Fibroblast of skin of back (primary cell): ENCODE results near the gene PSMB2.
A peak's percentile ranks its signal among the peaks of the same experiment; 100 is the strongest.

Experiments used
- DNase-seq: peaks from one replicate; pipeline ENCODE4 v3.0.0-alpha.2; 2013

PSMB2 gene

DNA sequence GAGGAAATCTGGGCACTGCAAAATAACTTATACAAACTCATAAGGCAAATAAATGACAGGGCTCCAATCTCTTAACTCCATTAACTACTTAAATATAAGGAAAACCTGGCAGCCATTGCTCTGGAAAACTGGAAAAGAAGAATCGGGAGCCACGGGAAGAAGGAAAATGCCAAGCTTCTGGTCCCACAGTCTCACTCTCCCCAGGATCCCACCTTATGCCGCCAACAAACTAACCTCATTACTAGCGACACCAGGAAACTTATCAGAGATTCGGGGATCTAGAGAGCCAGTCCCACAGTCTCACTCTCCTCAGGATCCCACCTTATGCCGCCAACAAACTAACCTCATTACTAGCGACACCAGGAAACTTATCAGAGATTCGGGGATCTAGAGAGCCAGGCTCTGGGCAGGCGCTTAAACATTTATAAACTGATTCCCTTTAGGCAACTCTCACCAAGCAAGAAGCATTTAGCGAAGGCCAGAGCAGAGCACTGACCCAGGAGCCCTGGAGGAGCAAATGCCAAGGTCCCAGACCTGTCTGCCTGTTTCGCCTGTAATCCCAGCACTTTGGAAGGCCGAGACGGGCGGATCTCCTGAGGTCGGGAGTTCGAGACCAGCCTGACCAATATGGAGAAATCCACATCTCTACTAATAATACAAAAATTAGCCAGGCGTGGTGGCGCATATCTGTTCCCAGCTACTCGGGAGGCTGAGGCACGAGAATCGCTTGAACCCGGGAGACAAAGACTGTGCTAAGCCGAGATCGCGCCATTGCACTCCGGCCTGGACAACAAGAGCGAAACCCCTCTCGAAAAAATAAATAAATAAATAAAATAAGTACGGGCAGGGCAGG lies 720 bp downstream of the PSMB2 start:
- DNase-seq, result no peak

DNA sequence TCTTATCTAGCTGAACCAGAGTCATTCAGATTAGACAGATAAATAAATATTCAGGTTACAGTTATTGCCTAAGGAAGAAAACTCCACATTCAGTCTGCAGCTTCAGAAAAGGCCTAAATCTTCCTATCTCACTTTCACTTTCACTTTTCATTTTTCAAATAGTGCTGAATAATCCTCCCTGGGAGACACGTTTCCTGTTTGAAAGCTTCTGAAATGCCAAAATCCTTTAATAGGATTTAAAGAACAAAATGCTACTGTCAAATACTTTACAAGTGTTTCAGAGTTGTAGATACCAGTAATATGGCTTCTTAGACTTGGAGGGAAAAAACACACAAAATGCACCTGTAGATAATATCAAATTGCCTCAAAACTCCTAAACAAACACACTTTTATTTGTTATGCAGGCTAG lies 3.9 kb downstream of the PSMB2 start:
- peak; percentile 53 for DNase-seq

DNA sequence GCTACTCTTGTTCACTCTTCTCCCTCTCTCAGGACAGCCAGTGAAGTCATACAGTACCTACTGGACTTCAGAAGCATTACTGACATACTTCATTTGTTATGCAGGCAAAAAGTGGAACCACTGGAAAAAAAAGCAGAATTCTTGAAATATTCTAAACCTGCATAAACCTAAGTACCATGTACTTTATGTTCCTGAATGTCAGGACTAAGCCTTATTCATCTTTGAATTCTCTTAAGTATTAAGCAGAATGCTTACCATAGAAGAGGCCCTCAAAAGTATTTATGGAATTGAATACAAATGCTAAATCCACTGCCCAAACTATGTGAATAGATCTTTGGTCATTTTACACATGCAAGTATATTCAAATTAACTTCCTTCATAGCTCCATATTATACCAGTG lies 7.8 kb downstream of the PSMB2 start:
- DNase-seq, result no peak

DNA sequence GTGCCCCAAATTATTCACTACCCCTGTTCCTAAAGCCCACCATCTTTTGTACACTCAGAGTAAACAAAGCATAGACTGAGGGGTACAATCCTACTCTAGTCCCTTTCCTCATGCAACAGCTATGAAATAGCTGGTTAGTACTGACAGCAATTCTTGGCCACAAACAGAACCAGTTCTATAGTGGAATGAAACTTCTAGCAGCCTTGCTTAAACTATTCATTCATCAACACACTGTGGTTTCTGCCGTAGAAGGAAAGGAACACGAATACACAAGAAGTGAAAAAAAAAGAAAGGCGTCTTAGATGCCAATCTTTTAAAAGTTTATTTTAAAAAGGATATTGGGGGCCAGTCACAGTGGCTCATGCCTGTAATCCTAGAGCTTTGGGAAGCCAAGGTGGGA lies 9.9 kb downstream of the PSMB2 start:
- DNase-seq, result no peak

DNA sequence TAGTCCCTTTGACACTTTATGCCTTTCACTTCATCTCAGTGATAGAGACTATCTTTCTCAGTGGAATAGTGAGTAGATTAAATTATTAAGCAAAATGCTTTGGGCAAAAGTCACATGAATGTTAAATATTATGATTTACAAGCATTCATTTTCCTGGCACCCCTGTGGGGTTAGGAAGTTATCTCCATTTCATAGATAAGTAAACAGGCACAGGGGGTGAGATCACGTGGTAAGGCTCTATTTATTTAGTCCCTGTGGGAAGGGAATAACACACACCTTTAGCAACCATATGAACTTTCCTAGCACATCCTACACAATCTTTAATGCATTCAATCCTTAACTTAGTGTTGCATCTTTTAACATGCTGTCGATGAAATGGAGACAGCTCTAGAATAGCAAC lies 12.3 kb downstream of the PSMB2 start:
- DNase-seq, result no peak

DNA sequence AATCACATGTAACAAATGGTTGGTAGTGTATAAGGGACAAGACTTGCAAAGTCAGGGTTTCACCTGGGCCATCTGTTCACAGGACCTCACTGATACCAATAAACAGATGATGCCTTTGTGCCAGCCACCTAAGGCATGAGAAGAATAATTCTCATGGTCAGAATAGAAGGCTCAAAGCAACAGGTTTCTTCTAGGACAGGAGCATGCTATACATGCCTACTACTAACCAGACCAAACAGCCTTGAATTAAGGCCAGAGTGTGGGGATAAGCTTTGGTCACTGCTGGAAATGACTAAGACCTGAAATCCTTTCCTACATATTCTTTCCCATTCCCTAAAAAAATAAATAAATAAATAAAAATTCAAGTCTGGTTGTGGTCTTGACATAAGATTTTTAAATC lies 17.5 kb downstream of the PSMB2 start:
- DNase-seq, result no peak

DNA sequence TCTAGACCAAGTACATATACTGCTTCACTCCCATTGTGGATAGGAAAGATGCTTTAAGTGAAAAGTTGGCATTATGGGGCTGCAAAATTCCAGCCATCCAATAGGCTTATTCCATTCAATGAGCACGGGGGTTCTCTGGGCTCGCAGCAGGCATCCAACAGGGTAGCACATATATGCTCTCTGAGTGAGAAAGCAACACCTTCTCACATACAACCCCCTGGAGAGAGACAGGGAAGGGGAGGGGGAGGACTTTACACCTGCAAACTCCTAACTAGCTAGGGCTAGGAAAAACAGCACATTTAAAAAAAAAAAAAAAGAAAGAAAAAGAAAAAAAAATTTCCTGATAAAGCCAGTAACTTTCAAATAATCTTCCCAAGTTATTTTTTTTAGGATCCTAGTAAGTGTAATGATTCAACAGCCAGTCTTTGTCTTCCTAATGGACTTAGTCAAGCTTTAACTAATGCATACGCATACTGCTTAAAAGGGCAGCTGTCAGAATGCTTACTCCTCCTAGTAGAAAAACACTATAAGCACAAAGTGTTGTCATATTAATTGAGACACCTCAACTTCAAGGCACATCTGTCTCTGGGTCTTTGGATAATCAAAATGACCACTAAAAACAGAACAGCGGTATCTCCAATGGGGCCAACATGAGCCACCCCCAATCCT lies 18.7 kb downstream of the PSMB2 start:
- no peak for DNase-seq

DNA sequence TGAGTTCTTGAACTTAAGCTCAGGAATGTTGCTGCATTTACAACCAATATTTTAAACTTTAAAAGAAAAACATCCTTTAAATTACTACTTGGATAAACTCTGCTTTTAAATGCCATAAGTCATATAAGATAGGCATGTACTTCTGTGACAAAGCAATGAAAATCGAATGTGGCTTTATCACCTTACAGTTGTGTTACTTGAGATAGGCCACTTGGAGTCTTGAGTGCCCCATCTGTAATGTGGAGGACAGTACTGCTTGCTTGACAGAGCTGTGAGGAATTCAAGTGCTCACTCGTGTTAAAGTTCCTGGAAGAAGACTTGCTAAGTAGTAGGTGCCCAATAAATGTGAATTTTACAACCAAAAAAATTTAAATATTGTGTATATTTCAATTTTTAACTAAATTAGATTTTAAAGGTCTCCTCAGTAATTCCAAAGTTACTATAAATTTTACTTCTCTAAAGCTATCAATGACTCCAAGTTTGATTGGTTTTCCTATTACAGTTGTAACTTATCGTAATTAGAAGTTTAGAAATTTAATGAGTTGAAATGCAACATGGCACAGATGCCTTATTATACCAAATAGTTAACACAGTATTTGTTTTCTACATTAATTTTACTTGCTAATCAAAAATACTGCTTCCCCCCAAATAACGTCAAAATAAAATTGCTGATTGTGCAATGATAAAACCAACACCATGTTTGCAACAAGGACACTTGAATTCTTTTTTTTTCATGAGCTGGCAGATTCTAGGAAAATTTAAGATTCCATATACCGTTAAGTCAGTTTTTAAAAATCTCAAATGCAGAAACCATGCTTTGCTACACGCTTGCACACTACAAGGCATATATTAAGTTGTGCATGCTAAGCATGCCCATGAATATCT lies 21.8 kb downstream of the PSMB2 start:
- no peak for DNase-seq

DNA sequence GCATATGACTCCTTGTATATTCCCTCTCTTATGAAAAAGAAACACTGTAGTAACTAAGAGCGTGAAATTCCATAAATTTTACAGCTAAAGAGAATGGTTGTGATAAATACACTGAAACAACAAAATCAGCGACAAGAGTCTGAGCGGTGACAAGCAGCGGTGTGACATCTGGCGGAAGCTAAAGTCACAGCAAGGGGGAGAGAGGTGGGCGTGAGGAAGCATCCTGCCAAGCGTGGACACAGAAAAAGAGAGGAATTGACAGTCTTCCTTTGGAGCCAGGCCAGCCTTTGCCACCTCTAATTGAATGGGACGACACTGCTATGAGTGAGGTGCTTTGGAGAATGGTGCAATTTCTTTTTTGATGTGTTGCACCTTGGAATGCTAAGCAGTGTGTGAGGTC lies 25.9 kb downstream of the PSMB2 start:
- DNase-seq, result no peak

DNA sequence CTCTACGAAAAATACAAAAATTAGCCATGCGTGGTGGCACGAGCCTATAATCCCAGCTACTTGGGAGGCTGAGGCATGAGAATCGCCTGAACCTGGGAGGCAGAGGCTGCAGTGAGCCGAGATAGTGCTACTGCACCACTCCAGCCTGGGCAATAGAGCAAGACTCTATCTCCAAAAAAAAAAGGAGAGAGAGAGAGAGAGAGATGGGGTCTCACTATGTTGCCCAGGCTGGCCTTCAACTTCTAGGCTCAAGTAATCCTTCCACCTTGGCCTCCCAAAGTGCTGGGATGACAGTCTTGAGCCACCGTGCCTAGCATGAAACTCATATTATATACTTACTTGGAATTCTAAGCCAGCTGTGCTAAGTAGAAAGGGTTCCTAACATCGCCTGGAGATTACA lies 29.7 kb downstream of the PSMB2 start:
- no peak for DNase-seq

DNA sequence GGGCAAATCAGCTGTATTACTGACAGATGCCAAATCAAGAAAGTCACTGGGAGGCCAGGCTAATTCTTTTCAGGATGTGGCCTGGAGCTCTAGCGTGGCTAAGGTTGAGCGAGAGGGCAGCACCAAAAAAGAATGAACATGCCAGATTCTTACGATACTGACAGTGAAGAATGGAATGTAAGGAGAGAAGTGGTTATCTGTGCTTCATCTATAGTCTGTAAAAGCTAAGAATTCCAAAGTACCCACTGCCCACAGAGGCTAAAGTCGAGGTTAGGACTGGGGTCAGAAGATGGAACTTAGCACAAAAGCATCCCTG lies 35.5 kb downstream of the PSMB2 start:
- DNase-seq, result peak; percentile 78

DNA sequence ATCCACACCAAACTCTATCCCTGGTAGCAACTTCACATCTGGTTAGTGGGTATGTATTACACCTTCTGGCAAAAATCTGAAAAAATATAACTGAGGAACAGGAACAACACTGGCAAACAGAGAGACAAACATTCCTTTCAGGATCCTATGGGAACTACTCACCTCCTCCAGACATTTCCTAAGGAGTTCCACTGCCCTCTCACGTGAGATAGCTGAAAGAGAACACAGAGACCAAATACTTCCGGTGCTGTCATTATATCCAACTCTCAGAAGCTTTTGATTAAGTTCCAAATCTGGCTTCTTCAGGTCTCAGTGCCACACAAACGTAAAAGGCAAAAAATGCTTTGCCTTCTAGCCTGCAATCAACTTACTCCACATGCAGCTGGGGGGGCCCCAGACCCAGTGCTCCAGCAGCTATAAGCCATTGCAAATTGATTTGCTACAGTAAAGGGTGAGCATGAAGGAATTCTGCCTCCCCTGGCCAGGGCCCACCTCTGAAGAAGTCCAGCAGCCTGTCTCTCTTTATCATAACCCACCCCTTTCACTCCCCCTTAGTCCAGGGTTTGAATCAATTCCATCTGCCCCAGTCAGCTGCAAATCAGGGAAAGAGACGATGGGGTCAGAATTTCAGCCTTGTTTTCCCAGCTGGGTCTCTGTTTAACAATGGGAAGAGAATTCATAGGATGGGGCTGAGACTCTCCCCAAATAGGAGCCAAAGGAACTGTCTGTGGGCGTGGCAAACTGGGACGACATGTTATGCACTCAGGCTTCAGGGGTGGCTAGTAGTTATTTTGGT lies 36.1 kb downstream of the PSMB2 start:
- DNase-seq, result peak; percentile 14

DNA sequence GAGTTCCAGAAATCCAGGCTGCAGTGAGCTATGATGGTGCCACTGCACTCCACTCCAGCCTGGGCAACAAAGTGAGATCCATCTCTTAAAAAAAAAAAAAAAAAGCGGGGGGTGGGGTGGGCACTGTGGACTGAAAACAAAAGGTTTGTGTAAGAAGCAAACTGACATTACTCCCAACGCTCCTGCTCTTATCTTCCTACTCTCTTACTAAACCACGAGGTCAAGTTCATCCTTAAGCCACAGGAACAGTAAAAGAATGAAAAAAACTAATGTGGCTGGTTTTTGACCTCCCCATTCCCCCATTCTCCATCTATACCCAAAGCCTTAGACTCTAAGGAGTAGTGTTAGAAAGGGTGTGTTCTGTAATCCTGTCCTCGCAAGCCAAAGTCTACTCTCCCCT lies 37.4 kb downstream of the PSMB2 start:
- DNase-seq, result no peak

DNA sequence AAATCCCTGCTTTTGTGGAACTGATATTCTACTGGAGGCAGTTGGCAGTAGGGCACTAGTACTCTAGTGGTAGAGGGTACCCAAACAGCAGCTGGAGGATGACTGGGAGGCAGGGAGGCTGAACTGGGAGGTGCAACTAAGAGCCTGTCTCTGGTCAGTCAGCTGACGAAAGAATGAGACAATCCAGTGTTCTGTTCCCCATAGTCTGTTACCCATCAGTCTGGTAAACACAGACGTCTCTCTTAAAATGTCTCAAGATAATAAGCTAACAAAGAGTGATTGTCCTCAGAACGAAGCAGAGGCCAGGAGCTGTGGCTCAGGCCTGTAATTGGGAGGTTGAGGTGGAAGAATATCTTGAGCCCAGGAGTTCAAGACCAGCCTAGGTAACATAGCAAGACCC lies 37.9 kb downstream of the PSMB2 start:
- DNase-seq, result no peak

DNA sequence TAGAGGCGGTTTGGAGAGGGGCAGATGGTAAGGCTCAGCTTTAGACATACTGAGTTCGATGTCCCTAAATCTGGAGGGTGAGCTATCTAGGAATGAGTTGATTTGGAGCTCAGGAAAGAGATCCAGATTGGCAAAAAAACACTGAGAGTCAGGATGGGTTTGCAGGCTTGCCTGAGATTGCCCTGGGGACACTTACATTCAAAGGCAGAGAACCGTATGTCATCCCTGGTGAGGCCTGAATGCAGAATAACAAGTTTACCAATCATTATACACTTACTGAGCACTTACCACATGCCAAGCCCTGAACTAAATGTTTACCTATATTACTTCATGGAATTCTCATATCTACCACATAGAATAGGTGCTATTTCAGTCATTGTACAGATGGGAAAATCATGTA lies 40.7 kb downstream of the PSMB2 start:
- no peak for DNase-seq

DNA sequence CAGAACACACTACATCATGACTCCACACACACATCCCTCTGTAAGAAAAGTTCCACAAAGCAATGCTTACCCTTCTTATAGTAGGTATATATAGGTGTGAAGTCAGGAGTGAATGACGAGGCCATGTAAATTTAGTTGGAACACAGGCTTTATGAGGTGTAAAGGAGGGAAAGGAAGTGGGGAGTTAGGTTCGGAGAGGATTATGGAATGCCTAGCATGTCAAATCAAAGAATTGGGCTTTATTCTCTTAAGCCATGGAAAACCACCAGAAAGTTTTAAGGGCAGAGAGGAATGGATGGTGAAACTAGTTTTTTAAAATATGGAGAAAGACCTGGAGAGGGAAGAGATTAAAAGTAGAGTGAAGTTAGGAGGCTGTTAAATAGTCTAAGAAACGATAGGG lies 41.9 kb downstream of the PSMB2 start:
- no peak for DNase-seq

DNA sequence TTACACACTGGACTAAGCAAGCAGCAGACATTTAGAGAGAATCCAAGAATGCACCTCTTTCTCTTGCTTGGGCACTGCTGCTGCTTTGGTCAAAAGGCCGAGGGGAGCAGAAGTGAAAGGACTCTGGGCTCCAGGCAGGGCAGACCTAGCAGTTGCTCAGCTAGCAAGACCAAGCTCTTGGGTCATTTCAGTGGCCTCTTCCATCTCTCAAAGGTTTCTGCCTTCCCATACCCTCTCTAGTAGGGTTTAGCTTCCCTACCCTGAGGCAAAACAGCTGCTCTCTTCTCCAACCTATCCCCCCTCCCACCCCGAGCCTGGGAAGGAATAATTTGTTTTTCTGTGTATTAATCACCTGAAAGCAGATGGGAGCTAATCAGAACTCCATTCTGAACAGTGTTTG lies 42.4 kb downstream of the PSMB2 start:
- no peak for DNase-seq

DNA sequence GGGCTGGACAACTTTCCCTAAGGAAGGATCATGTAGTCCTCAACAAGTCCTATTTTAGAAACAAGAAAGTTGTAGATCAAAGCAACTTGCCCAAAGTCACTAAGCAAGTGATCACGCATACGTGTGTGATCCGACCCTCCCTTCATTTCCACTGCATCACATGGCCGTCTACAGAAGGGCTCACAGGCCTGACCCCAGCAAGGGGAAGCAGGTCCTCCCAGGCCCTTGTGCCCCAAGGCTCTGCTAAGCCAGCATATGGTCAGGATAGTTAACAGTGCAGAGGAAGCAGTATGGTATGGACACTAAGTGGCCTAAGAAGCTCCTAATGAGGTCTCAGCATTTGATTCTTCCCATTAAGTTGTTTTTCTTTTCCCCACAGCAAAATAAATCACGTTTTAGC lies 43.5 kb downstream of the PSMB2 start:
- DNase-seq, result no peak

DNA sequence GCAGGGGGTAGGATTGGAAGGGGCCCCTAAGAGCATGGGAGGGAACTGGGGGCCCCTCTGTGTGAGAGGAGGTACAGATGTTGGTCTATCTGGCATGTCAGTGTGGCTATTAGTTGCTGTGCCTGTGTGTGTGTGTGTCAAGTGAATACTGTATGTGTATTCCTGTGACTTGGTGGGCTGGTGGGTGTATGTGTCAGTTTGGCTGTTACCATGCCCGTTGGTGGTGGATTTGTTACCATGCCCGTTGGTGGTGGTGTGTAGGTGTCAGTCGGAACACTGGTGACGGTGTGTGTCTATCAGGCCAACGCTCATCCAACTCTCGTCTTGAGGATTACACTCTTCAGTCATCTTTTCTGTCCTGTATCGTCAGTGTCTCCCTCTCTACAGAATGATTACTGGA lies 45.6 kb downstream of the PSMB2 start:
- DNase-seq, result no peak

DNA sequence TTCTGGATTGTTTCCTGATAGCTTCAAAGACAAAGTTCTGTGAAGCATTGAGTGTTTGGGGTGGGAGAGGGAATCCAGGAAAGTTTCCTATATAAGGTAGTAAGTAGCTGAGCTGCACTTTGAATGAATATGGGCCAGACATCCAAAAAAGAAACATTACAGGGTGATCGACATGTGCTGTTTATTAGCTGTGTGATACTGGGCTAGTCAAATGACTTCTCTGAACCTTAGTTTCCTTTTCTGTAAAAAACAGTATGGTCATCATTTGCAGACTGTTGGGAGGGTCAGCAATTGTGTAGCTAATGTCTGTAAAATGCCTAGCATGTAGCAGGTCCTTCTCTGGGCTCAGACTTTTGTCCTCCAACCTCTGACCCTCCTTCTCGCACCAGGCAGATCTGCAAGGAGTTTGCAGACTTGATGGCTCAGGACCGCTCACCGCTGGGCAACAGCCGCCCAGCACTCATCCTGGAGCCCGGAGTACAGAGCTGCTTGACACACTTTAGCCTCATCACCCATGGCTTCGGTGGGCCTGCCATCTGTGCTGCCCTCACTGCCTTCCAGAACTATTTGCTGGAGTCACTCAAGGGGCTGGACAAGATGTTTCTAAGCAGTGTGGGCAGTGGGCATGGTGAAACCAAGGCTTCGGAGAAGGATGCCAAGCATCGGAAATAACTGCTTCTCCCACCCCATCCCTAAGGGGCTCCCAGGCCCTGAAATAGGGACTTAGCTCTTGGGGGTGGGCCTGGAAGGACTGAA lies 47.1 kb downstream of the PSMB2 start:
- no peak for DNase-seq

DNA sequence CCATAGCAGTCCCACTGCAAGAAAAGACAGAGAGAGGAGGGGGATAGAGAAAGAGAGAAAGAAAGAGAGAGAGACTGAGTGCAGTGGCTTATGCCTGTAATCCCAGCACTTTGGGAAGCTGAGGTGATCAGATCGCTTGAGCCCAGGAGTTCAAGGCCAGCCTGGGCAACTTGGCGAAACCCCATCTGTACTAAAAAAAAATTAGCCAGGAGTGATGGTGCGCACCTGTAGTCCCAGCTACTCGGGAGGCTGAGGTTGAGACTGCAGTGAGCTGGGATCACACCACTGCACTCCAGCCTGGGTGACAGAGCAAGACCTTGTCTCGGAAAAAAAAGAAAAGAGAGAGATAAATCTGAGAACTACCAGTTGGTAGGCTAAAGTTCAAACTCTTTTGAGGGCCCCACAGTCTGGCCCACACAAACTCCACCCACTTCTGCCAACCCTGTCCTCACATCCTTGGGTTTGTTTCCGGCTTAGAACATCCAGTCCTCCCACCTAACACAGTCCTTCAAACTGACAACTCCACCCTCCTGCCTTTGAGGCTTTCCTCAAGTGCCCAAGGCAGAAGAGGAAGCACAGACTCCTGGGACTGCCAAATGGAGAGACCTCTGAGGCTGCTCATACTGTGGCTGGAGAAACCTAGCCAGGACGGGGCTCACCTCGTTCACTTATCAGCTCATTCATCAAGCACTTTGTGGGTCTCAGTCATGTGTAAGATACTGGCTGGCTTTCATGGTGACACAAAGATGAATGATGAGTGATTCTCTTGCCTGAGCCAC lies 48.1 kb downstream of the PSMB2 start:
- no peak for DNase-seq
